GM21360 (cell line): ENCODE measurements around the gene C8G.
A peak's percentile ranks its signal among the peaks of the same experiment; 100 is the strongest.

ENCODE experiments used
- ATAC-seq: cut with Tn5 transposase; IDR thresholded peaks from one replicate; pipeline ENCODE4 v1.9.1; 2021; ENCODE audit warnings: mild to moderate bottlenecking, moderate library complexity; ENCODE audit not compliant: unreplicated experiment

Gene C8G

GRCh38 chr9:136944519-136945332 lies at the start of gene C8G, which contains the start of gene FBXW5:
Gene C8G (plus strand): TSS chr9:136945243. CDS start chr9:136945321, 78 bp downstream.
Gene FBXW5 (minus strand): TSS chr9:136944738. CDS start chr9:136944083, 655 bp downstream.
- ATAC-seq, result peak; percentile 73

GRCh38 chr9:136896027-136896426 lies 49.0 kb upstream of the C8G start:
- no peak for ATAC-seq

- ATAC-seq, result no peak
Observed at GRCh38 chr9:136898483-136899100, 46.5 kb upstream of the C8G start.

- ATAC-seq, result no peak
Observed at GRCh38 chr9:136899196-136899595, 45.8 kb upstream of the C8G start.

- ATAC-seq, result no peak
Observed at GRCh38 chr9:136900556-136900955, 44.5 kb upstream of the C8G start.

GRCh38 chr9:136900988-136901515 lies 44.0 kb upstream of the C8G start:
- no peak for ATAC-seq

GRCh38 chr9:136901516-136902258 lies 43.4 kb upstream of the C8G start:
- peak; percentile 68 for ATAC-seq

- peak; percentile 61 for ATAC-seq
Observed at GRCh38 chr9:136902259-136902821, 42.7 kb upstream of the C8G start.

- ATAC-seq, result no peak
Observed at GRCh38 chr9:136903041-136903554, 41.9 kb upstream of the C8G start.

- no peak for ATAC-seq
Observed at GRCh38 chr9:136906266-136906665, 38.8 kb upstream of the C8G start.

- no peak for ATAC-seq
Observed at GRCh38 chr9:136907011-136907914, 37.8 kb upstream of the C8G start.

GRCh38 chr9:136910197-136910900 lies 34.7 kb upstream of the C8G start:
- ATAC-seq, result no peak

GRCh38 chr9:136910901-136911245 lies 34.2 kb upstream of the C8G start:
- ATAC-seq, result no peak

GRCh38 chr9:136913701-136914438 lies 31.2 kb upstream of the C8G start:
- no peak for ATAC-seq

- ATAC-seq, result no peak
Observed at GRCh38 chr9:136915632-136916329, 29.3 kb upstream of the C8G start.

- ATAC-seq, result no peak
Observed at GRCh38 chr9:136916330-136917184, 28.5 kb upstream of the C8G start.

GRCh38 chr9:136917902-136918301 lies 27.1 kb upstream of the C8G start:
- no peak for ATAC-seq
